Omental fat pad (tissue), 4 donors: ENCODE data around the gene EPHA4. TPM values are rescaled to one million over a fixed set of nuclear protein-coding genes. Genes with fewer than 3 reads are reported as not detected.

Experiments used
- ATAC-seq: fragments of 150-250 bp; one replicate; pipeline ENCODE4 v1.9.1; 2016; ENCODE audit warnings: mild to moderate bottlenecking, moderate library complexity; ENCODE audit not compliant: low FRiP score
- DNase-seq: peaks from one replicate; pipeline ENCODE4 v3.0.0-alpha.2; 2019; ENCODE audit warnings: low spot score
- CTCF ChIP-seq, 3 donors: fragments of 450-650 bp; IDR thresholded peaks; one replicate each; pipeline ENCODE4 v1.5.1; 2016 to 2017; ENCODE audit warnings: antibody characterized with exemption in 3 of 3, mild to moderate bottlenecking in 3 of 3, moderate library complexity in 2 of 3
- total RNA-seq, 4 donors: library from RNA; depleted of rRNA; stranded (reverse); fragments of >200 nt; gene quantifications; one replicate each; pipeline ENCODE4 v1.1.0, GENCODE V29; 2016

Gene EPHA4
- total RNA-seq, 4 donors from 2014 or later: 18.5 to 43.0 (median 23.6) TPM

- no peak for TF ChIP-seq CTCF (IDR thresholded peaks at IDR 0.05)
- ATAC-seq: no peak
- no peak for DNase-seq
Observed at GRCh38 chr2:221530653-221531037, 41.5 kb downstream of the EPHA4 start.

GRCh38 chr2:221529943-221530652 is 42.0 kb downstream of the EPHA4 start:
- TF ChIP-seq CTCF (IDR thresholded peaks at IDR 0.05): no peak
- no peak for DNase-seq
- no peak for ATAC-seq

GRCh38 chr2:221529177-221529942 is 42.7 kb downstream of the EPHA4 start:
- ATAC-seq (no peak), DNase-seq (no peak)
- TF ChIP-seq CTCF (IDR thresholded peaks at IDR 0.05): no peak

GRCh38 chr2:221527776-221528309 is 44.3 kb downstream of the EPHA4 start:
- ATAC-seq: no peak
- DNase-seq: no peak

GRCh38 chr2:221524158-221524557 is 47.9 kb downstream of the EPHA4 start:
- DNase-seq (no peak), ATAC-seq (no peak)
- TF ChIP-seq CTCF (IDR thresholded peaks at IDR 0.05): no peak

More at GRCh38 chr2:221527776-221528309, 44.3 kb downstream of the EPHA4 start:
- TF ChIP-seq CTCF (IDR thresholded peaks at IDR 0.05): no peak

GRCh38 chr2:221521233-221521845 is 50.8 kb downstream of the EPHA4 start:
- ATAC-seq: no peak
- no peak for TF ChIP-seq CTCF (IDR thresholded peaks at IDR 0.05)

More at GRCh38 chr2:221521233-221521845, 50.8 kb downstream of the EPHA4 start:
- no peak for DNase-seq
